Breast epithelium (tissue), 4 donors: Measurements from ENCODE around the gene NR2C2. TPM values are rescaled to one million over a fixed set of nuclear protein-coding genes. Genes with fewer than 3 reads are reported as not detected.

Experiments used
- DNase-seq, 2 donors: peaks; one replicate each; pipeline ENCODE4 v3.0.0-alpha.2; 2019; ENCODE audit warnings: low spot score in 2 of 2
- H3K27ac ChIP-seq, 2 donors: fragments of 200-600 bp; sonication (generic) in 1 of 2; one replicate each; pipeline ENCODE4 v1.5.1; 2016 to 2019; ENCODE audit warnings: mild to moderate bottlenecking in 1 of 2
- H3K27me3 ChIP-seq, 2 donors: fragments of 200-600 bp; sonication (generic) in 1 of 2; one replicate each; pipeline versions ENCODE4 v1.5.1 to v1.6.0; 2017 to 2019; ENCODE audit warnings: control low read depth in 1 of 2, mild to moderate bottlenecking in 1 of 2
- H3K36me3 ChIP-seq: fragments of 200-600 bp; one replicate; pipeline ENCODE4 v1.5.1; 2019
- H3K4me1 ChIP-seq, 2 donors: fragments of 200-600 bp; sonication (generic); one replicate each; pipeline ENCODE4 v1.5.1; 2016 to 2019; ENCODE audit warnings: control low read depth in 1 of 2
- H3K4me3 ChIP-seq, 3 donors: fragments of 200-600 bp; sonication (generic); 1 replicate in 2 of 3; 2 replicates in 1 of 3; pipeline ENCODE4 v1.5.1; 2016 to 2019; ENCODE audit warnings: mild to moderate bottlenecking in 3 of 3, moderate library complexity in 2 of 3
- H3K9me3 ChIP-seq, 2 donors: fragments of 200-600 bp; sonication (generic) in 1 of 2; one replicate each; pipeline ENCODE4 v1.5.1; 2016 to 2019; ENCODE audit warnings: control low read depth in 1 of 2
- CTCF ChIP-seq, 3 donors: fragments of 450-650 bp; IDR thresholded peaks; one replicate each; pipeline ENCODE4 v1.5.1; 2016 to 2017; ENCODE audit warnings: antibody characterized with exemption in 3 of 3, mild to moderate bottlenecking in 3 of 3, moderate library complexity in 3 of 3
- POLR2A ChIP-seq: fragments of 450-650 bp; IDR thresholded peaks from one replicate; pipeline ENCODE4 v1.6.1; 2016; ENCODE audit warnings: antibody characterized with exemption, mild to moderate bottlenecking, moderate library complexity
- POLR2AphosphoS5 ChIP-seq, 3 donors: sonication (generic); formaldehyde crosslinking; IDR thresholded peaks; one replicate each; pipeline ENCODE4 v1.6.1; 2017; ENCODE audit warnings: antibody characterized with exemption in 3 of 3
- intact Hi-C: fragments of 100-400 bp; cut with DNase I; formaldehyde crosslinking; loops from one replicate; pipeline ENCODE4 v1.15.1; 2023; ENCODE audit warnings: low total_unique reads
- total RNA-seq, 3 donors: library from RNA; depleted of rRNA; stranded (reverse); fragments of >200 nt; gene quantifications; one replicate each; pipeline ENCODE4 v1.1.0, GENCODE V29; 2016

The NR2C2 gene
- total RNA-seq, 3 donors from 2014 or later, result 41.9 to 71.0 (median 52.8) TPM

- H3K27me3 ChIP-seq, result no peaks in the 10 kb centered on the region
- no peaks in the 10 kb centered on the region for H3K36me3 ChIP-seq
Observed at GRCh38 chr3:15010664-15011063, 63.3 kb downstream of the NR2C2 start.

GRCh38 chr3:15011174-15011573 is 63.8 kb downstream of the NR2C2 start:
- no peak for TF ChIP-seq POLR2A
- no peak for TF ChIP-seq CTCF (IDR thresholded peaks at IDR 0.05)
- no peak for TF ChIP-seq POLR2AphosphoS5 (IDR thresholded peaks at IDR 0.05)
- no peak overlapping the region for H3K4me3 ChIP-seq
- H3K4me1 ChIP-seq, result no peaks in the 10 kb centered on the region
- H3K9me3 ChIP-seq, result no peaks in the 10 kb centered on the region
- no peaks in the 10 kb centered on the region for H3K27me3 ChIP-seq
- no peak overlapping the region for H3K27ac ChIP-seq
- no peak for DNase-seq
- intact Hi-C loops, result no loop called here
- no peaks in the 10 kb centered on the region for H3K36me3 ChIP-seq

More at GRCh38 chr3:15010664-15011063, 63.3 kb downstream of the NR2C2 start:
- intact Hi-C loops, result no loop called here
- H3K4me3 ChIP-seq, result no peak overlapping the region
- no peak overlapping the region for H3K27ac ChIP-seq
- no peaks in the 10 kb centered on the region for H3K4me1 ChIP-seq
- no peak for DNase-seq
- TF ChIP-seq POLR2AphosphoS5 (IDR thresholded peaks at IDR 0.05) (no peak), POLR2A (no peak), CTCF (IDR thresholded peaks at IDR 0.05) (no peak)
- no peaks in the 10 kb centered on the region for H3K9me3 ChIP-seq

GRCh38 chr3:15014606-15015328 is 67.4 kb downstream of the NR2C2 start:
- Histone ChIP-seq H3K4me3 (no peak overlapping the region), H3K4me1 (no peaks in the 10 kb centered on the region), H3K27ac (no peak overlapping the region), H3K9me3 (no peaks in the 10 kb centered on the region), H3K27me3 (no peaks in the 10 kb centered on the region), H3K36me3 (no peaks in the 10 kb centered on the region)
- intact Hi-C loops, result no loop called here
- TF ChIP-seq POLR2A (no peak), POLR2AphosphoS5 (IDR thresholded peaks at IDR 0.05) (no peak), CTCF (IDR thresholded peaks at IDR 0.05) (no peak)
- no peak for DNase-seq

- H3K9me3 ChIP-seq, result no peaks in the 10 kb centered on the region
- no peak for DNase-seq
- H3K27me3 ChIP-seq, result no peaks in the 10 kb centered on the region
- intact Hi-C loops, result no loop called here
- TF ChIP-seq POLR2A (no peak), CTCF (IDR thresholded peaks at IDR 0.05) (no peak), POLR2AphosphoS5 (IDR thresholded peaks at IDR 0.05) (no peak)
- H3K27ac ChIP-seq, result no peak overlapping the region
- no peaks in the 10 kb centered on the region for H3K4me1 ChIP-seq
- no peak overlapping the region for H3K4me3 ChIP-seq
- H3K36me3 ChIP-seq, result no peaks in the 10 kb centered on the region
Observed at GRCh38 chr3:15015456-15015855, 68.1 kb downstream of the NR2C2 start.

- no peaks in the 10 kb centered on the region for H3K27me3 ChIP-seq
- no peak for DNase-seq
- H3K4me1 ChIP-seq, result no peaks in the 10 kb centered on the region
- no peaks in the 10 kb centered on the region for H3K9me3 ChIP-seq
- H3K36me3 ChIP-seq, result no peaks in the 10 kb centered on the region
- intact Hi-C loops, result no loop called here
- no peak overlapping the region for H3K4me3 ChIP-seq
- no peak overlapping the region for H3K27ac ChIP-seq
- TF ChIP-seq POLR2A (no peak), CTCF (IDR thresholded peaks at IDR 0.05) (no peak)
Observed at GRCh38 chr3:15017191-15017590, 69.8 kb downstream of the NR2C2 start.
